ENCODE results near the gene NOX1. TPM values are rescaled to one million over a fixed set of nuclear protein-coding genes. Genes with fewer than 3 reads are reported as not detected.

Gene NOX1
- total RNA-seq = not detected
- long read RNA-seq = 0 reads

DNA sequence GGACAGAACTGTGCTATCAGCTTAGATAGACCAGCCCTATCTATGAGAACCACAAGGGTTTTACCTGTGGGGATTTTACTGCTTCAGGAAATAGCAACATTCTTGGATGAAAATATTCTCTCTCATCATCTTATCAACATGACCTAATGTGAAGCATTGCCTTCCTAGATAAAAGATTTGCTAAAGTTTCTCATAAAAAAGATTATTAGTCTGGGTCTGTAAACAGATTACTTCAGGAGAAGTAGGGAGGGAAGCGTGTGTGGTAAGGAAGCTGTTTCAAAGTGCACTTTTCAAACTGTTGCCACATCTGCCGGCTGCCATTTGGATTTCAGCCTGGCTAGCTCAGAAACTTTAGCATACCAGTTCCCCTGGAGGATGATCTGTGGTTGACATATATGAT, at the start of gene NOX1:
Gene NOX1, minus strand, starts transcription at position 35 of the 400 bp plus-strand sequence. CDS start 220 bp downstream, outside the sequence.
- intact Hi-C loops (cut with DNase I) = no loop called here
- H3K4me3 ChIP-seq = no peak within 1 kb of the TSS
- no peaks in the 10 kb centered on the region for H3K27me3 ChIP-seq (ENCODE audit: low read depth)
- TF ChIP-seq, protein P1, sequence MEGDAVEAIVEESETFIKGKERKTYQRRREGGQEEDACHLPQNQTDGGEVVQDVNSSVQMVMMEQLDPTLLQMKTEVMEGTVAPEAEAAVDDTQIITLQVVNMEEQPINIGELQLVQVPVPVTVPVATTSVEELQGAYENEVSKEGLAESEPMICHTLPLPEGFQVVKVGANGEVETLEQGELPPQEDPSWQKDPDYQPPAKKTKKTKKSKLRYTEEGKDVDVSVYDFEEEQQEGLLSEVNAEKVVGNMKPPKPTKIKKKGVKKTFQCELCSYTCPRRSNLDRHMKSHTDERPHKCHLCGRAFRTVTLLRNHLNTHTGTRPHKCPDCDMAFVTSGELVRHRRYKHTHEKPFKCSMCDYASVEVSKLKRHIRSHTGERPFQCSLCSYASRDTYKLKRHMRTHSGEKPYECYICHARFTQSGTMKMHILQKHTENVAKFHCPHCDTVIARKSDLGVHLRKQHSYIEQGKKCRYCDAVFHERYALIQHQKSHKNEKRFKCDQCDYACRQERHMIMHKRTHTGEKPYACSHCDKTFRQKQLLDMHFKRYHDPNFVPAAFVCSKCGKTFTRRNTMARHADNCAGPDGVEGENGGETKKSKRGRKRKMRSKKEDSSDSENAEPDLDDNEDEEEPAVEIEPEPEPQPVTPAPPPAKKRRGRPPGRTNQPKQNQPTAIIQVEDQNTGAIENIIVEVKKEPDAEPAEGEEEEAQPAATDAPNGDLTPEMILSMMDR (IDR thresholded peaks at IDR 0.05) = no peak
- no peak for DNase-seq
- no peak within 1 kb of the TSS for H3K27ac ChIP-seq
- H3K36me3 ChIP-seq = no peaks in the 10 kb centered on the region
- H3K4me1 ChIP-seq = no peaks in the 10 kb centered on the region
- no peak for ATAC-seq
- no peaks in the 10 kb centered on the region for H3K9me3 ChIP-seq

DNA sequence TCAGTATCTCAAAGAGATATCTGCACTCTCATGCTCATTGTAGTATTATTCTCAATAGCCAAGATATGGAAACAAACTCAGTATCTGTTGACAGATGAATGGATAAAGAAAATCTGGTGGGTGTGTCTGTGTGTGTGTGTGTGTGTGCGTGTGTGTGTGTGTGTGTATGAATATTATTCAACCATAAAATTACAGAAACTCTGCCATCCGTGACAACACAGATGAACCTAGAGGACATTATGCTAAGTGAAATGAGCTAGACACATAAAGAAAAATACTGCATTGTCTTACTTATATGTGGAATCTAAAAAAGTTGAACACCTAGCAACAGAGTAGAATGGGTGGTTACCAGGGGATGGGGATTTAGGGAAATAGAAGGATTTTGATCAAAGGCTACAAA, 41.4 kb upstream of the NOX1 start:
- TF ChIP-seq, protein P1 (IDR thresholded peaks at IDR 0.05) = no peak
- intact Hi-C loops (cut with DNase I) = no loop called here
- no peak for ATAC-seq
- no peaks in the 10 kb centered on the region for H3K36me3 ChIP-seq
- DNase-seq = no peak
- no peaks in the 10 kb centered on the region for H3K4me1 ChIP-seq
- H3K4me3 ChIP-seq = no peak overlapping the region
- no peaks in the 10 kb centered on the region for H3K9me3 ChIP-seq
- no peaks in the 10 kb centered on the region for H3K27me3 ChIP-seq (ENCODE audit: low read depth)
- no peak overlapping the region for H3K27ac ChIP-seq

DNA sequence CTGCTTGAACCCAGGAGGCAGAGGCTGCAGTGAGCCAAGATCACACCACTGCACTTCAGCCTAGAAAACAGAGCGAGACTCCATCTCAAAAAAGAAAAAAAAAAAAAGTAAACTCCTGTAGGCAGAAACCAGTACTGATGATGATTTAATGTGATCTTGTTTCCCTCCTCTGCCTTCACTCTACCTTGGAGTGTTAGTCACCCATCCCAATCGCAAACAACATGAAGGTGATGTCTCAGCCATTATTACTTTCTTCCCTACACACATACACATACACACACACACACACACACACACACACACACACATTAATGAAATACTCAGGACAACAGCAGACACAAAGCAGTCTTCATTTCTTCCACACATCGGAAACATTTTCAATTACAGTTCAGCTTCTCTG, 39.0 kb upstream of the NOX1 start:
- intact Hi-C loops (cut with DNase I) = no loop called here
- H3K27ac ChIP-seq = no peak overlapping the region
- no peak for DNase-seq
- no peak overlapping the region for H3K4me3 ChIP-seq
- no peaks in the 10 kb centered on the region for H3K4me1 ChIP-seq
- TF ChIP-seq, protein P1 (IDR thresholded peaks at IDR 0.05) = no peak
- no peak for ATAC-seq
- H3K9me3 ChIP-seq = no peaks in the 10 kb centered on the region
- H3K36me3 ChIP-seq = no peaks in the 10 kb centered on the region
- no peaks in the 10 kb centered on the region for H3K27me3 ChIP-seq (ENCODE audit: low read depth)

DNA sequence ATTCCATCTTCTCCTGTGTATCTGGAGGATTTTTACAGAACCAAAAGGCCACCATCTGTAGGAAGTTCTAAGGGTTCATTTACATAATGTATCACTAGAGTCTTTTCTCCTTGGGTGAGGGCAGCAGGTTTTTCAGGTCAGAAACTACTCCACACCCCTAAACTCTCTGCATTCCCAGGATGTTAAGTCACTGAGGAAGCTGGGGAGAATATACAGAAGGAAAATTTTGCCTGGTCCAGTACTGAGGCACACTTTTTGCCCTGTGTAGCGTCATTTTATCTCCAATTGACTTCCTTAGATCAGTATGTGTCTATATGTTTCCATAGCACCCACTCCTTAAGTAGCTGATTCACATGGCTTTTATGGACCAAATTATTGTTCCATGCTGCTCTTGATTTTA, 37.6 kb upstream of the NOX1 start:
- no peak for DNase-seq
- Histone ChIP-seq H3K4me1 (no peaks in the 10 kb centered on the region), H3K4me3 (no peak overlapping the region), H3K27ac (no peak overlapping the region), H3K9me3 (no peaks in the 10 kb centered on the region), H3K27me3 (ENCODE audit: low read depth) (no peaks in the 10 kb centered on the region), H3K36me3 (no peaks in the 10 kb centered on the region)
- TF ChIP-seq, protein P1 (IDR thresholded peaks at IDR 0.05) = no peak
- ATAC-seq = peak in 1 of 2 donors; percentile 46
- intact Hi-C loops (cut with DNase I) = no loop called here

DNA sequence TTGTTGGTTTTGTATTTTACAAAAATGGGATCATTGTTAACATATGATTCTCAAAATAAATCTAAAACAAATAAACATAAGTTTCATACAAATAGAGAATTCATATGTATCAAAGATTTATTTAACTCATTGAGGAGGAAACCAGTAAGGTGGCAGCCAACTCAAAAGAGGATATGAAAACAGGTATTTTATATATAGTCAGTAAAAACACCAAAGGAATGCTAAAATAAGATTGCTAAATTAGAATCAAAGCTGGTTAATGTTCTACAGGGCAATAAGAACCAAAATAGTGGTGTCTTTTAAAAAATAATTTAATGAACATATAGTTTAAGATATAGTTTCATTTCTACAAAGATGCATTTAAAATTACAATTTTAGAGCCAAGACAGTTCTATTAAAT, 31.5 kb upstream of the NOX1 start:
- ATAC-seq (no peak), DNase-seq (no peak)
- no peaks in the 10 kb centered on the region for H3K27me3 ChIP-seq (ENCODE audit: low read depth)
- no peak overlapping the region for H3K27ac ChIP-seq
- H3K36me3 ChIP-seq = no peaks in the 10 kb centered on the region
- no peaks in the 10 kb centered on the region for H3K4me1 ChIP-seq
- no peak overlapping the region for H3K4me3 ChIP-seq
- intact Hi-C loops (cut with DNase I) = no loop called here
- TF ChIP-seq, protein P1 (IDR thresholded peaks at IDR 0.05) = no peak
- H3K9me3 ChIP-seq = no peaks in the 10 kb centered on the region

DNA sequence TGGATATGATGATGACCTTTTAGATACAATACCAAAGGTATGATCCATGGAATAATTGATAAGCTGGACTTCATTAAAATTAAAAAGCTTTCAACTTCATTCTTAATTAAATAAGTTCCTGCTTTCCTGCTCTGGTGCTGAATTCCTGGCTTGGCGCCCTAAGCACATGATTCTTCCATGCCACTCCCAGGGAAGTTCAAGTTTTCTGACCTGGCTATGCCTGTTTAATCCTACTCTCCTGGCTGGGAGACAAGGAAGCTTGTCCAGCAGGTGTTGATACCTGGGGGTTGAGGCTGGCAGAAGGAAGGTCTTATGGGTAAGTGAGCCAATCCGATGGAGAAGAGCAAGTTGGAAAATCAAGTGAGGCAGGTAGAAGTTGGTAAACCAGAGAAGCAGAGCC, 30.3 kb upstream of the NOX1 start:
- Histone ChIP-seq H3K4me3 (no peak overlapping the region), H3K27me3 (ENCODE audit: low read depth) (no peaks in the 10 kb centered on the region), H3K36me3 (no peaks in the 10 kb centered on the region), H3K9me3 (no peaks in the 10 kb centered on the region), H3K27ac (no peak overlapping the region), H3K4me1 (no peaks in the 10 kb centered on the region)
- intact Hi-C loops (cut with DNase I) = no loop called here
- ATAC-seq = no peak
- no peak for DNase-seq
- TF ChIP-seq, protein P1 (IDR thresholded peaks at IDR 0.05) = no peak
